SH-SY5Y (cell line): ENCODE measurements around the gene HIVEP3.

ENCODE experiments used
- GATA2 ChIP-seq: IDR thresholded peaks from 2 replicates; pipeline ENCODE4 v1.6.1; 2011; ENCODE audit warnings: mild to moderate bottlenecking, low read depth, low read length
- GATA3 ChIP-seq: IDR thresholded peaks from 2 replicates; pipeline ENCODE4 v1.6.1; 2011; ENCODE audit warnings: low read depth, mild to moderate bottlenecking, low read length, moderate library complexity

DNA sequence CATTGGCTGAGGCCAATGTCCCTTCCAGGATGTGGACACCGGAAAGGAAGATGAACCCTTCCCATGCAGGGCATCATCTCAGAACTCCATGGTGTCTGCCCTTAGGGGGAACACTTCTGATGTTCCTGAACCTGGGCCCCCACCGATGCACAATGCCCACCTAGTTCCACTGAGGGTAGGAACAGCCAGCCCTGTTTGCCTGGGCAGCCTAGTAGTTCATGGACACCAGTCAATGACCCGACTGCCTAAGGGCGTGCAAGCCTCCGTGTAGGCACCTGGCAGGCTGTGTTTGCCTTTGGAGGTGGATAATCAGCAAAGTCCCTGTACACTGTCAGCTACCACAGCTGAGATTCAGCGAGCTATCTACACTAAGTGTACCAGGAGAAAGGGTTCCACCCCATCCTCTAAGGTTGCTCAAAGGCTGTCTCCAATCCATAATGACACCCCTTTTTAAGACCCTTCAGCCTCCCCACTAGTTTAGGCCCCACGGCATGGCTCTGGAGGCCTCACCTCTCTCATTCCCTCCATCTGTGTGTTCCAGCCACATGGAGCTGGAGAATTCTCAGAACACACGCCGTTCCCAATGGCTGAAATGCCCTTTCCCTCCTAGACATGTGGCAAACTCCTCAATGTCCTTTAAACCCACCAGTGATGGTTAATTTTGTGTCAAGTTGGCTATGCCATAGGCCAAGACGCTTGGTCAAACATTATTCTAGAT is 309.4 kb downstream of the HIVEP3 start:
- TF ChIP-seq GATA3 (no peak), GATA2 (no peak)
